Ectodermal cell (in vitro differentiated cells): ENCODE results near the gene PCDHB7.
"Not testable (repeated sequence)": the region's sequence is repeated elsewhere in the genome, so short reads cannot be mapped to it uniquely, and the experiment has no call there.

Experiments used
- H3K27ac ChIP-seq: 2 replicates; pipeline ENCODE4 v1.7.0; 2013; ENCODE audit warnings: mild to moderate bottlenecking, low read depth, low read length; ENCODE audit not compliant: insufficient read depth, poor library complexity, severe bottlenecking
- H3K27me3 ChIP-seq: 2 replicates; pipeline ENCODE4 v1.7.0; 2013; ENCODE audit warnings: mild to moderate bottlenecking, low read length; ENCODE audit not compliant: insufficient read depth, control insufficient read depth, poor library complexity, severe bottlenecking
- H3K36me3 ChIP-seq: one replicate; pipeline ENCODE4 v1.7.0; 2013; ENCODE audit warnings: low read length; ENCODE audit not compliant: control insufficient read depth, insufficient read depth
- H3K4me1 ChIP-seq: one replicate; pipeline ENCODE4 v1.7.0; 2013; ENCODE audit warnings: low read length; ENCODE audit not compliant: control insufficient read depth, insufficient read depth
- H3K4me3 ChIP-seq: 2 replicates; pipeline ENCODE4 v1.7.0; 2013; ENCODE audit warnings: low read depth, low read length, control low read depth; ENCODE audit not compliant: insufficient read depth
- H3K9me3 ChIP-seq: 2 replicates; pipeline ENCODE4 v1.7.0; 2013; ENCODE audit warnings: mild to moderate bottlenecking, low read length, moderate library complexity; ENCODE audit not compliant: control insufficient read depth
- WGBS, 2 experiments: methylation state at CpG; one replicate each; pipeline ENCODE4 v1.1.7; 2013; ENCODE audit warnings: missing lambda C conversion rate in 2 of 2; 5-methylcytosine and 5-hydroxymethylcytosine counted together

PCDHB7 gene

GRCh38 chr5:141151632-141152031 is 20.8 kb upstream of the PCDHB7 start:
- 97 to 98% methylated on average over 27 to 33 of the region's 41 CpGs for WGBS, 2 experiments
- not testable (repeated sequence) for H3K4me3 ChIP-seq, H3K27me3 ChIP-seq, H3K9me3 ChIP-seq, H3K4me1 ChIP-seq, H3K27ac ChIP-seq, H3K36me3 ChIP-seq

DNA sequence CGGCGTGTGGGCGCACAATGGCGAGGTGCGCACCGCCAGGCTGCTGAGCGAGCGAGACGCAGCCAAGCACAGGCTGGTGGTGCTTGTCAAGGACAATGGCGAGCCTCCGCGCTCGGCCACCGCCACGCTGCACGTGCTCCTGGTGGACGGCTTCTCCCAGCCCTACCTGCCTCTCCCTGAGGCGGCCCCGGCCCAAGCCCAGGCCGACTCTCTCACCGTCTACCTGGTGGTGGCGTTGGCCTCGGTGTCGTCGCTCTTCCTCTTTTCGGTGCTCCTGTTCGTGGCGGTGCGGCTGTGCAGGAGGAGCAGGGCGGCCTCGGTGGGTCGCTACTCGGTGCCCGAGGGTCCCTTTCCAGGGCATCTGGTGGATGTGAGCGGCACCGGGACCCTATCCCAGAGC is 20.3 kb upstream of the PCDHB7 start:
- H3K4me1 ChIP-seq, H3K9me3 ChIP-seq, H3K4me3 ChIP-seq, H3K27me3 ChIP-seq, H3K27ac ChIP-seq, H3K36me3 ChIP-seq: not testable (repeated sequence)
- WGBS, 2 experiments: 95% methylated on average over 36 of the region's 36 CpGs

DNA sequence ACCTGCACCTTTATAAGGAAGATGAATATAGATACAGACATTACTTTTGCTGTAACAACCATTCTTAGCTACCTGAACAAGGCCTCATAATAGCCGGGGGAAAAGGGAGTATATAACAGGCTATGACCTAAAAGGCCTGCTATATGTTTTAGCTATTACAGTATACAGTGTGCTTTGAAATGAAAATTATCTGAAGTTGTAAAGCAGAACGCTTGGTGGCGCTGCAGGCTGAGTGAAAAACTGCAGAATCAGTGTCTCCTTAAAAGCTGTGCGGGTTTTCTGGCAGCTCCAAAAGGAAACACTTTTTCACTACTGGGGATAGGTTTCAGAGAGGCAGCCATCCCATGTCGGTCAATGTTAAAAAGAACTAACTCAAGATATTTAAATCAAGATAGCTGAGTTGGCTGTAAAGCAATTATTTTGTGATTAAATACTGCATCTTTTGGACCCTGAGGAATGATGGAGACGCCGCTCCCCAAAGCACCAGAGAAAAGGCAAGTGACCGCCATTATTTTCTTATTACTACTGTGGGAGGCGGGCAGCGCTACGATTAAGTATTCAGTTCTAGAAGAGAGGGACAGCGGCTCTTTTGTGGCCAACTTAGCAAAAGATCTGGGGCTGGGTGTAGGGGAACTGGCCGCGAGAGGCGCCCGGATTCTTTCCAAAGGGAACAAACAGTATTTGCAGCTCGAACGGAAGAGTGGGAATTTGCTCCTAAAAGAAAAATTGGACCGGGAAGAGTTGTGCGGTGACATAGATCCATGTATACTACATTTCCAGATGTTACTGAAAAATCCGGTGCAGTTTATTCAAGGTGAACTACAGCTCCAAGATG is 16.7 kb upstream of the PCDHB7 start:
- H3K36me3 ChIP-seq: no peaks in the 10 kb centered on the region
- no peak overlapping the region for H3K4me3 ChIP-seq
- H3K27me3 ChIP-seq: no peaks in the 10 kb centered on the region
- 85 to 87% methylated on average over 21 of the region's 21 CpGs for WGBS, 2 experiments
- no peaks in the 10 kb centered on the region for H3K4me1 ChIP-seq
- no peaks in the 10 kb centered on the region for H3K9me3 ChIP-seq
- H3K27ac ChIP-seq: no peak overlapping the region

DNA sequence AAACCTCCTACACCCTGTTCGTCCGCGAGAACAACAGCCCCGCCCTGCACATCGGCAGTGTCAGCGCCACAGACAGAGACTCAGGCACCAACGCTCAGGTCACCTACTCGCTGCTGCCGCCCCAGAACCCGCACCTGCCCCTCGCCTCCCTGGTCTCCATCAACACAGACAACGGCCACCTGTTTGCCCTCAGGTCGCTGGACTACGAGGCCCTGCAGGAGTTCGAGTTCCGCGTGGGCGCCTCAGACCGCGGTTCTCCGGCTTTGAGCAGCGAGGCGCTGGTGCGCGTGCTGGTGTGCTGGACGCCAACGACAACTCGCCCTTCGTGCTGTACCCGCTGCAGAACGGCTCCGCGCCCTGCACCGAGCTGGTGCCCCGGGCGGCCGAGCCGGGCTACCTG is 15.1 kb upstream of the PCDHB7 start:
- 94 to 97% methylated on average over 29 to 32 of the region's 38 CpGs for WGBS, 2 experiments
- not testable (repeated sequence) for H3K27ac ChIP-seq, H3K36me3 ChIP-seq, H3K27me3 ChIP-seq, H3K4me3 ChIP-seq, H3K4me1 ChIP-seq, H3K9me3 ChIP-seq

DNA sequence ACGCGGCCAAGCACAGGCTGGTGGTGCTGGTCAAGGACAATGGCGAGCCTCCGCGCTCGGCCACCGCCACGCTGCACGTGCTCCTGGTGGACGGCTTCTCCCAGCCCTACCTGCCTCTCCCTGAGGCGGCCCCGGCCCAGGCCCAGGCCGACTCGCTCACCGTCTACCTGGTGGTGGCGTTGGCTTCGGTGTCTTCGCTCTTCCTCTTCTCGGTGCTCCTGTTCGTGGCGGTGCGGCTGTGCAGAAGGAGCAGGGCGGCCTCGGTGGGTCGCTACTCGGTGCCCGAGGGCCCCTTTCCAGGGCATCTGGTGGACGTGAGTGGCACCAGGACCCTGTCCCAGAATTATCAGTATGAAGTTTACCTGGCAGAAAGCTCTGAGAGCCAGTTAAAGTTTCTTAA is 14.5 kb upstream of the PCDHB7 start:
- not testable (repeated sequence) for H3K27ac ChIP-seq, H3K36me3 ChIP-seq, H3K27me3 ChIP-seq, H3K4me1 ChIP-seq, H3K4me3 ChIP-seq, H3K9me3 ChIP-seq
- WGBS, 2 experiments: 94 to 95% methylated on average over 21 of the region's 28 CpGs

DNA sequence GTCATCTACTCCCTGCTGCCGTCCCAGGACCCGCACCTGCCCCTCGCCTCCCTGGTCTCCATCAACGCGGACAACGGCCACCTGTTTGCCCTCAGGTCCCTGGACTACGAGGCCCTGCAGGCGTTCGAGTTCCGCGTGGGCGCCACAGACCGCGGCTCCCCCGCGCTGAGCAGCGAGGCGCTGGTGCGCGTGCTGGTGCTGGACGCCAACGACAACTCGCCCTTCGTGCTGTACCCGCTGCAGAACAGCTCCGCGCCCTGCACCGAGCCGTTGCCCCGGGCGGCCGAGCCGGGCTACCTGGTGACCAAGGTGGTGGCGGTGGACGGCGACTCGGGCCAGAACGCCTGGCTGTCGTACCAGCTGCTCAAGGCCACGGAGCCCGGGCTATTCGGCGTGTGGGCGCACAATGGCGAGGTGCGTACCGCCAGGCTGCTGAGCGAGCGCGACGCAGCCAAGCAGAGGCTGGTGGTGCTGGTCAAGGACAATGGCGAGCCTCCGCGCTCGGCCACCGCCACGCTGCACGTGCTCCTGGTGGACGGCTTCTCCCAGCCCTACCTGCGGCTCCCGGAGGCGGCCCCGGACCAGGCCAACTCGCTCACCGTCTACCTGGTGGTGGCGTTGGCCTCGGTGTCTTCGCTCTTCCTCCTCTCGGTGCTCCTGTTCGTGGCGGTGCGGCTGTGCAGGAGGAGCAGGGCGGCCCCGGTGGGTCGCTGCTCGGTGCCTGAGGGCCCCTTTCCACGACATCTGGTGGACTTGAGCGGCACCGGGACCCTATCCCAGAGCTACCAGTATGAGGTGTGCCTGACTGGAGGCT is 2.1 kb downstream of the PCDHB7 start:
- WGBS, 2 experiments: 95% methylated on average over 79 of the region's 79 CpGs
- not testable (repeated sequence) for H3K36me3 ChIP-seq, H3K27me3 ChIP-seq, H3K9me3 ChIP-seq, H3K4me3 ChIP-seq, H3K27ac ChIP-seq, H3K4me1 ChIP-seq

DNA sequence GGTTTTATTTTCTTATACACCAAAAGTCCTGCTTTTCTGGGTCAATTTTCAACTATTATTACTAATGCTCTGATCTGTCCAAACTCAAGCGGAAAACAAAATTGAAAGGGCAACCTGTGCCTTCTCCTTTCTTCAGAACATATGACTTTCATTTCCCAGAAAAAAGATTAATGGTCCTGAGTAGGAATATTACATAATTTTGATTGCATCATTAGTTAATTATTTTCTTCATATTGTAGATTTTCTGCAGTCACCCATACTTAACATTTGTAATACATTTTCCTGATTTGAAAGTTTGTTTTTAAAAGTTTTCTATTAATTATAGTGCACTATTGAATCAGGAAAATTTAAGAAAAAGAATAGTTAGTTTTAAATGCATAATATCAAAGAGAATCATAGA is 3.5 kb downstream of the PCDHB7 start:
- 95 to 100% methylated on average over 1 of the region's 1 CpG for WGBS, 2 experiments
- Histone ChIP-seq H3K27ac (no peak overlapping the region), H3K36me3 (no peaks in the 10 kb centered on the region), H3K4me3 (no peak overlapping the region), H3K27me3 (no peaks in the 10 kb centered on the region), H3K9me3 (no peaks in the 10 kb centered on the region), H3K4me1 (no peaks in the 10 kb centered on the region)

- H3K36me3 ChIP-seq, H3K4me1 ChIP-seq, H3K27ac ChIP-seq, H3K9me3 ChIP-seq, H3K4me3 ChIP-seq, H3K27me3 ChIP-seq: not testable (repeated sequence)
- 84 to 86% methylated on average over 12 to 14 of the region's 18 CpGs for WGBS, 2 experiments
Measured at GRCh38 chr5:141177577-141178191, 5.2 kb downstream of the PCDHB7 start, which contains the start of gene PCDHB8. Gene PCDHB8, plus strand, starts transcription at chr5:141177790. Its CDS starts 245 bp downstream, at chr5:141178035.

DNA sequence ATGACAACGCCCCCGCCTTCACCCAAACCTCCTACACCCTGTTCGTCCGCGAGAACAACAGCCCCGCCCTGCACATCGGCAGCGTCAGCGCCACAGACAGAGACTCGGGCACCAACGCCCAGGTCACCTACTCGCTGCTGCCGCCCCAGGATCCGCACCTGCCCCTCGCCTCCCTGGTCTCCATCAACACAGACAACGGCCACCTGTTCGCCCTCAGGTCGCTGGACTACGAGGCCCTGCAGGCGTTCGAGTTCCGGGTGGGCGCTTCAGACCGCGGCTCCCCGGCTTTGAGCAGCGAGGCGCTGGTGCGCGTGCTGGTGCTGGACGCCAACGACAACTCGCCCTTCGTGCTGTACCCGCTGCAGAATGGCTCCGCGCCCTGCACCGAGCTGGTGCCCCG is 6.9 kb downstream of the PCDHB7 start:
- WGBS, 2 experiments: 94 to 96% methylated on average over 26 to 27 of the region's 39 CpGs
- H3K36me3 ChIP-seq, H3K9me3 ChIP-seq, H3K27ac ChIP-seq, H3K27me3 ChIP-seq, H3K4me3 ChIP-seq, H3K4me1 ChIP-seq: not testable (repeated sequence)

DNA sequence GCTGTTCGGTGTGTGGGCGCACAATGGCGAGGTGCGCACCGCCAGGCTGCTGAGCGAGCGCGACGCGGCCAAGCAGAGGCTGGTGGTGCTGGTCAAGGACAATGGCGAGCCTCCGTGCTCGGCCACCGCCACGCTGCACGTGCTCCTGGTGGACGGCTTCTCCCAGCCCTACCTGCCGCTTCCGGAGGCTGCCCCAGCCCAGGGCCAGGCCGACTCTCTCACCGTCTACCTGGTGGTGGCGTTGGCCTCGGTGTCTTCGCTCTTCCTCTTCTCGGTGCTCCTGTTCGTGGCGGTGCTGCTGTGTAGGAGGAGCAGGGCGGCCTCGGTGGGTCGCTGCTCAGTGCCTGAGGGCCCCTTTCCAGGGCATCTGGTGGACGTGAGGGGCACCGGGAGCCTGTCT is 7.4 kb downstream of the PCDHB7 start:
- not testable (repeated sequence) for H3K9me3 ChIP-seq, H3K4me1 ChIP-seq, H3K27ac ChIP-seq, H3K36me3 ChIP-seq, H3K4me3 ChIP-seq, H3K27me3 ChIP-seq
- WGBS, 2 experiments: 93% methylated on average over 29 to 31 of the region's 32 CpGs
